ENCODE measurements around the gene BAHD1. TPM values are rescaled to one million over a fixed set of nuclear protein-coding genes. Genes with fewer than 3 reads are reported as not detected.

The BAHD1 gene
- total and polyA plus RNA-seq, 2 donors (not counting 3 experiments of a cell fraction or from before 2014, with no cell fraction given): 6.3 to 19.1 TPM

DNA sequence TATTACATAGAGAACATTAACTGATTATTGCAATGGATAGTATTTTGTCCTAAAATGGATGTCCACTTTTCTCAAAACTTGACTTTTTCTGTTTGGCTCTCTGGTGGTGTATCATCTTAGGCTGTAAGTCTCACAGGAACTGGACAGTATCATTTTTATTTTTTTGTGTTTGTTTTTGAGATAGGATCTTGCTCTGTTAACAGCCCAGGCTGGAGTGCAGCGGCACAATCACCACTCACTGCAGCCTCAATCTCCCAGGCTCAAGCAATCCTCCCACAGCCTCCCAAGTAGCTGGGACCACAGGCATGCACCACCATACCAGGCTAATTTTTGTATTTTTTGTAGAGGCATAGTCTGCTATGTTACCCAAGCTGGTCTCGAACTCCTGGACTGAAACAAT lies 43.2 kb downstream of the BAHD1 start:
- no TSS peak for BruUV-seq (replicated peaks)
- intact Hi-C loops (cut with micrococcal nuclease) (no loop called here), dilution Hi-C loops (cut with MboI; ENCODE audit: extremely low pct_ligation_motif_present, low sequenced_read_pairs) (no loop called here)
- FAIRE-seq: no peak
- H3K27me3 ChIP-seq (ENCODE audit: control insufficient read depth in 2 of 2, insufficient read depth in 2 of 2, low read length in 2 of 2): peaks cover 17 to 19% of the 10 kb centered on the region in 2 experiments
- H3K36me3 ChIP-seq (ENCODE audit: control insufficient read depth in 2 of 2, extremely low read depth in 1 of 2, insufficient read depth in 2 of 2, low read length in 2 of 2): no peaks in the 10 kb centered on the region
- no peak for DNase-seq (ENCODE audit: low read depth, low spot score)
- ChIA-PET POLR2A (no interaction called here), CTCF (interaction anchor here (0.8 kb wide), 1 partner anchor 12 kb away, joined by 3 read pairs; no protein-coding TSS in a partner anchor)
- no peak overlapping the region for H3K9ac ChIP-seq (replicated peaks; ENCODE audit: extremely low read depth, insufficient read depth, low read length)
- no peaks in the 10 kb centered on the region for H3K4me1 ChIP-seq (ENCODE audit: control insufficient read depth, extremely low read depth, insufficient read depth, low read length)
- TF ChIP-seq FOS (IDR thresholded peaks at IDR 0.05; ENCODE audit: borderline replicate concordance, insufficient read depth, low read length) (no peak), POLR2A (IDR thresholded peaks at IDR 0.05; ENCODE audit: low read depth, low read length) (no peak), JUN (IDR thresholded peaks at IDR 0.05; ENCODE audit: borderline replicate concordance, insufficient read depth, insufficient read length, low read depth) (no peak), POLR2AphosphoS5 (IDR thresholded peaks at IDR 0.05; ENCODE audit: insufficient read depth, low read depth, low read length) (no peak), MYC (IDR thresholded peaks at IDR 0.05; ENCODE audit: low read depth, low read length) (no peak), EZH2 (IDR thresholded peaks at IDR 0.05; ENCODE audit: borderline replicate concordance, low read depth, low read length, severe bottlenecking) (no peak), GATA2 (IDR thresholded peaks at IDR 0.05; ENCODE audit: insufficient read depth, insufficient read length, low read depth, low read length) (no peak)
- TF ChIP-seq, protein P1, sequence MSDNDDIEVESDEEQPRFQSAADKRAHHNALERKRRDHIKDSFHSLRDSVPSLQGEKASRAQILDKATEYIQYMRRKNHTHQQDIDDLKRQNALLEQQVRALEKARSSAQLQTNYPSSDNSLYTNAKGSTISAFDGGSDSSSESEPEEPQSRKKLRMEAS (IDR thresholded peaks at IDR 0.05; ENCODE audit: insufficient read depth, insufficient read length): no peak
- TF ChIP-seq, protein P2, sequence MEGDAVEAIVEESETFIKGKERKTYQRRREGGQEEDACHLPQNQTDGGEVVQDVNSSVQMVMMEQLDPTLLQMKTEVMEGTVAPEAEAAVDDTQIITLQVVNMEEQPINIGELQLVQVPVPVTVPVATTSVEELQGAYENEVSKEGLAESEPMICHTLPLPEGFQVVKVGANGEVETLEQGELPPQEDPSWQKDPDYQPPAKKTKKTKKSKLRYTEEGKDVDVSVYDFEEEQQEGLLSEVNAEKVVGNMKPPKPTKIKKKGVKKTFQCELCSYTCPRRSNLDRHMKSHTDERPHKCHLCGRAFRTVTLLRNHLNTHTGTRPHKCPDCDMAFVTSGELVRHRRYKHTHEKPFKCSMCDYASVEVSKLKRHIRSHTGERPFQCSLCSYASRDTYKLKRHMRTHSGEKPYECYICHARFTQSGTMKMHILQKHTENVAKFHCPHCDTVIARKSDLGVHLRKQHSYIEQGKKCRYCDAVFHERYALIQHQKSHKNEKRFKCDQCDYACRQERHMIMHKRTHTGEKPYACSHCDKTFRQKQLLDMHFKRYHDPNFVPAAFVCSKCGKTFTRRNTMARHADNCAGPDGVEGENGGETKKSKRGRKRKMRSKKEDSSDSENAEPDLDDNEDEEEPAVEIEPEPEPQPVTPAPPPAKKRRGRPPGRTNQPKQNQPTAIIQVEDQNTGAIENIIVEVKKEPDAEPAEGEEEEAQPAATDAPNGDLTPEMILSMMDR (IDR thresholded peaks at IDR 0.05; ENCODE audit: extremely low read depth in 1 of 2, insufficient read depth in 1 of 2, low read depth in 1 of 2, low read length in 2 of 2): no peak
- no peaks in the 10 kb centered on the region for H3K9me3 ChIP-seq (replicated peaks; ENCODE audit: control insufficient read depth, insufficient read depth, low read length)
- no peaks in the 10 kb centered on the region for H3K9me1 ChIP-seq (replicated peaks; ENCODE audit: control insufficient read depth, extremely low read depth, insufficient read depth, low read length)
- no peaks in the 10 kb centered on the region for H3K79me2 ChIP-seq (ENCODE audit: control insufficient read depth, insufficient read depth, low read length)
- H4K20me1 ChIP-seq (replicated peaks; ENCODE audit: control insufficient read depth, extremely low read depth, insufficient read depth, low read length): no peaks in the 10 kb centered on the region
- H3K4me2 ChIP-seq (ENCODE audit: insufficient read depth, low read length): no peak overlapping the region
- no peak overlapping the region for H3K4me3 ChIP-seq (replicated peaks in 1 of 3; ENCODE audit: insufficient read depth in 1 of 3, low read depth in 1 of 3, low read length in 3 of 3)
- no peak overlapping the region for H2AFZ ChIP-seq (ENCODE audit: low read depth, low read length)
- no peak overlapping the region for H3K27ac ChIP-seq (ENCODE audit: insufficient read depth, low read depth, low read length)
